NCI-H446 (cell line): ENCODE measurements around the gene MBD3L4.
"Not testable (repeated sequence)": the region's sequence is repeated elsewhere in the genome, so short reads cannot be mapped to it uniquely, and the experiment has no call there.

ENCODE experiments used
- DNase-seq, 2 experiments: peaks; one replicate each; lab custom pipeline; 2025; lab: John Stamatoyannopoulos, UW

Gene MBD3L4

DNA sequence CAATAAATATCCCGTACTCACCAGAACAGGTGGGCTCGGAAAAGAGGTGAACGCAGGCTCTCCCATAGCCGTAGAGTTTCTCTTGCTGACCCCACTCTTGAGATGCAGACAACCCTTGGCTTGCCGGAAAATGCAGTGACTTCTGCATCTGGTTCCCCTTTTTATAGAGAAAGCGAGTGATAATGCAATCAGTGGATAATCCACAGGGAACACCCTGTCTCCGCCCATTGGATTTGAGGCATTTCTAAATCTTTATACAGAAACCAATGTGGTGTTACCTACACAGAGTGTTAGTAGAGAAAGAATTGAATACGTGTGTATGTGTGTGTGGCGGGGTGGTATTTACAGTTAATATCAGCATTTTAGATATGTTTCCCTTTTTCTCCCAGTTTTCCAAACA lies at the start of gene MBD3L4:
TSS of gene MBD3L4 (minus strand) at position 101 of the 400 bp plus-strand sequence. CDS start at position 66, 35 bp downstream.
- not testable (repeated sequence) for DNase-seq

GRCh38 chr19:7088999-7089398 lies 49.0 kb upstream of the MBD3L4 start:
- no peak for DNase-seq

- DNase-seq: no peak
These were observed 43.3 kb upstream of the MBD3L4 start for GRCh38 chr19:7083076-7083956.

DNA sequence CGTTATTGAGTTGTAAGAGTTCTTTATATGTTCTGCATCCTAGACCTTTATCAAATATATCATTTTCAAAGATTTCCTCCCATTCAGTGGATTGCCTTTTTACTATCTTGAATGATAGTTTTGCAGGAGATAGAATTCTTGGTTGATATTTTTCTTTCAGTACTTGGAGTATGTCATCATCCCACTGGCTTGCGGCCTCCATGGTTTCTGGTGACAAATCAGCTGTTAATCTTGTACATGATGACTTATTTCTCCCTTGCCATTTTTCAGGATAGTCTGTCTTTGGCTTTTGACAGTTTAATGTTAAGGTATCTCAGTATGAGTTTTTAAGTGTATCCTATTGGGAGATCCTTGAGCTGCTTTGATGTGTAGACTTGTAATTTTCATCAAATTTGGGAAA lies 38.0 kb upstream of the MBD3L4 start:
- no peak for DNase-seq

GRCh38 chr19:7076151-7076550 lies 36.2 kb upstream of the MBD3L4 start:
- no peak for DNase-seq

GRCh38 chr19:7074705-7075282 lies 34.8 kb upstream of the MBD3L4 start:
- no peak for DNase-seq

GRCh38 chr19:7072541-7072940 lies 32.6 kb upstream of the MBD3L4 start:
- DNase-seq: no peak

DNA sequence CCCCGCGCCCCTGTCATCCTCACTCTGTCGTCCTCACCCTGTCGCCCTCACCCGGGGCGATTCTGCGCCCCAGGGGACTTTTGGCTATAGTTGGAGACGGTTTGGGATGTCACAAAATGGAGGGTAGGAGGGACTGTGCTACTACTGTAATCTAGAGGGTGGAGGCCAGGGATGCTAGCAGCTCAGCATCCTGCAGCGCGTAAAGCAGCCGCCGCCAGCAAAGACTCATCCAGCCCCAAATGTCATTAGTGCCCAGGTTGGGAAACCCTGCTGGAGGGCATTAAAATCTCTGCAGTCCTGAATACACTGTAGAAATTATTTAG lies 29.9 kb upstream of the MBD3L4 start:
- no peak for DNase-seq

- peak; percentile 97 to 98 for DNase-seq
These were observed 29.3 kb upstream of the MBD3L4 start, which contains the start of gene ZNF557 for GRCh38 chr19:7069042-7069903. Gene ZNF557, plus strand, starts transcription at chr19:7069703. Its CDS starts 5,372 bp downstream, at chr19:7075075.

GRCh38 chr19:7068599-7068998 lies 28.6 kb upstream of the MBD3L4 start:
- no peak for DNase-seq

- no peak for DNase-seq
These were observed 27.7 kb upstream of the MBD3L4 start for GRCh38 chr19:7067716-7068115.

- DNase-seq: peak in 1 of 2 experiments; percentile 51
These were observed 27.1 kb upstream of the MBD3L4 start for GRCh38 chr19:7067122-7067521.

DNA sequence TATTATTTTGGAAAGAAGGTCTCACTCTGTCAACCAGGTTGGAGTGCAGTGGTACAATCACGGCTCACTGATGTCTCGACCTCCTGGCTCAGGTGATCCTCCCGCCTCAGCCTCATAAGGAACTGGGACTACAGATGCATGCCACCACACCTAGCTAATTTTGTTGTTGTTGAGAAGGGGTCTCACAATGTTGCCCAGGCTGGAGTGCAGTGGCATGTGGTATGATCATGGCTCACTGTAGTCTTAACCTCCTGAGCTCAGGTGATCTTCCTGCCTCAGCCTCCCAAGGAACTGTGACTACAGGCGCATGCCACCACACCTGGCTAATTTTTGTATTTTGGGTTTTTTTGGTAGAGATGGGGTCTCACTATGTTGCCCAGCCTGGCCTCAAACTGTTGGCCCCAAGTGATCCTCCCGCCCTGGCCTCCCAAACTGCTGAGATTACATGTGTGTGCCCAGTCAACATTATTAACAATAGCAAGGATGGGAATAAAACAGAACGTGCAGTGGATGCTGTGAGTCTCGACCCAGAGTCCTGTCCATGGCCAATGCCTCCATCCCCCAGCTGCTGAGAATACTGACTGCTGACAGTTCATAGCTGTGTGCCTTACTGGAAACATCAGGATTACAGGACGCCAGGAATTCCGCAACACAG lies 23.9 kb upstream of the MBD3L4 start:
- no peak for DNase-seq

DNA sequence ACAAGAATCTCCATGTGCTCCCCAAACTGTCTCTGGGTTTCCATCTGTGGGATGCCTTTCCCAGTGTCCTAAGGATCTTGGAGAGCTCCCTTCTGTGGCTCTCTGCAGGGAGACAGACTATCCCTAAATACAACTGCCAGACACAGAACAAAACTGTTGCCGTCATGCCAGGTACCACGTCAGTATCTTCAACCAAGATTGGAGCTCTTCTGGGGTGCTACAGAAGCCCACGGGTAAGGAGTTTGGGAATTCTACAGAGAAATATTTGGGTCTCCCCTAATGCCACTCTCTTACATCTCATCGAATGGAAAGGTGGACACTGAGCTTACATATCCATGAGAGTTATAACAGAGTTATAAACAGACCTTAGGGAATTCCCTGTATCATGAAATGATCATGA lies 23.4 kb upstream of the MBD3L4 start:
- no peak for DNase-seq

DNA sequence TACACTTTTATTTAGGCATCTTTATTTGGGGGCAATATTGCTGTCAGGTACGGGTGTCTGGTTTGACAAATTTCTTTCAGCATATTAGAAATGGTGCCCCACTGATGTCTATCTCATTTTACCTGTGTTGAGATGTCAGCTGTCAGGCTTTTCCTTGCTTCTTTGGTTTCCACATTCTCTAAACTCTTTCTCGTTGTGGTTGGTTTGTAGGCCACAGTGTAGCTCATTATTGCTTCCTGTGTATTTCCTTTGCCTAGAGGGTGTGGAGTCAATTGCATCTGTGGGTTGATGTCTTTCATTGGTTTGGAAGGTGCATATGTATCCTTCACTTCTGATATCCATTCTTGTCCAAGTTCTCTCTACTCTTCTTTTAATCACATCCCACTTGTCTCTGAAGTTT lies 20.0 kb upstream of the MBD3L4 start:
- DNase-seq: not testable (repeated sequence)

GRCh38 chr19:7058576-7058975 lies 18.6 kb upstream of the MBD3L4 start, which contains the start of gene MBD3L3:
Gene MBD3L3, minus strand, starts transcription at chr19:7058676. Its CDS starts 71 bp downstream, at chr19:7058605.
- DNase-seq: not testable (repeated sequence)

DNA sequence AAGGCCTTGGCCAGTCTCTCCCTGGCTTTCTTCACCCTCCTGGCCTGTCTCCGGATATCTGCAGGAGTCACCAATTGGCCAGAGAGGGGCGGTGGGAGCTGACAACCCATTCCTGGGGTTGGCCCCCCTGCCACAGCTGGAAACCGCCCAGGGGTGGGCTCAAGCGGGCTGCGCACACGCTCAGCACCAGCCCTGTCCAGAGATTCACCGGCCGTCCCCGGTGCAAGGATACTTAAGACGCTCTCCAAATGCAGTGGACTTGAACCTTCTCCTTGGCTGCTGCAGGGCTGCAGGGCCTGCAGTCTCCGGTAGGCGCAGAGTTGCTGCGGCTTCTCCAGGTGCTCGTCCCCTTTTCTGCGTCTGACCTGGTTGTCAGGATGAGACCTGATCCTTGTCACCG lies 16.4 kb upstream of the MBD3L4 start:
- DNase-seq: not testable (repeated sequence)

DNA sequence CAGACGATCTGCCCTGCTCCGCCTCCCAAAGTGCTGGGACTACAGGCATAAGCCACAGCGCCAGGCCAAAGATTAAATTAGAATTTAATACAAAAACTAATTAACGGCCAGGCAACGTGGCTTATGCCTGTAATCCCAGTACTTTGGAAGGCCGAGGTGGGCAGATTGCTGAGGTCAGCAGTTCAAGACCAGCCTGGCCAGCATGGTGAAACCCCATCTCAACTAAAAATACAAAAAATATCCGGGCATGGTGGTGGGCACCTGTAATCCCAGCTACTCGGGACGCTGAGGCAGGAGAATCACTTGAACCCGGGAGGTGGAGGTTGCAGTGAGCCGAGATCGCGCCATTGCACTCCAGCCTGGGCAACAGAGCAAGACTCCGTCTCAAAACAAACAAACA lies 15.7 kb upstream of the MBD3L4 start:
- DNase-seq: not testable (repeated sequence)

DNA sequence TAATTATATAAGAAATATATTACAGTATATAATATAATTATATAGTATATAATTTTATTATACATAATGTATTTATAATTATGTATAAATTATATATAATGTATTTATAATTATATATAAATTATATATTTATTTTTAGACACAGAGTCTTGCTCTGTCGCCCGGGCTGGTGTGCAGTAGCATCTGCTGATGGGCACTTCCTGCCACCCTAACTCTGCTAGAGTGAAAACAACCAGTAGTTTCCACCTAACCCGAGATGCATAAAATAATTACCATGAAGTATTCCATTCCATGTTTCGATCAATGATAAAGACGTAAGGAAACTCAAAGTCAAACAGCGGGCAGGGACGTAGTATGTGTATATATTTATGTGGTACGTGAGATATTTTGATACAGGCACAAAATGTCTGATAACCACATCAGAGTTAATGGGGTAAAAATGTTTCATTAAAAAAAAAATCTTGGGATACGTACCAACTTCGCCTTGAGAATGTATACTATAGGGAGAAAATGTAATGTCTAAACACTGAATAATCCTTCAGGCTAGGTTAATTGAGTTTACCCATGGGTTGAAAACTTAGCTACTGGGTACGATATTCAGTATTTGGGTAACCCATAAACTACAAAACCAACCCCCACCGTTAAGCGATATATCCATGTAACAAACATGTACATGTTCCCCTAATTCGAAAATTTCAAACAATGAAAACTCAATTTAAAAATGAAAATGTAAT lies 14.8 kb upstream of the MBD3L4 start:
- not testable (repeated sequence) for DNase-seq

DNA sequence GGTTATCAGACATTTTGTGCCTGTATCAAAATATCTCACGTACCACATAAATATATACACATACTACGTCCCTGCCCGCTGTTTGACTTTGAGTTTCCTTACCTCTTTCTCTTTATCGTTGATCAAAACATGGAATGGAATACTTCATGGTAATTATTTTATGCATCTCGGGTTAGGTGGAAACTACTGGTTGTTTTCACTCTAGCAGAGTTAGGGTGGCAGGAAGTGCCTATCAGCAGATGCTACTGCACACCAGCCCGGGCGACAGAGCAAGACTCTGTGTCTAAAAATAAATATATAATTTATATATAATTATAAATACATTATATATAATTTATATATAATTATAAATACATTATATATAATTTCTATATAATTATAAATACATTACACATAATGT lies 12.9 kb upstream of the MBD3L4 start:
- DNase-seq: not testable (repeated sequence)

- not testable (repeated sequence) for DNase-seq
These were observed 11.4 kb upstream of the MBD3L4 start for GRCh38 chr19:7051421-7051820.
